DND-41 (cell line): ENCODE data around the gene MAP3K12.

Experiments used
- EZH2 ChIP-seq: IDR thresholded peaks from 3 replicates; pipeline ENCODE4 v1.6.1; 2012; ENCODE audit warnings: borderline replicate concordance, low read depth, mild to moderate bottlenecking, moderate library complexity, low read length, inconsistent platforms; ENCODE audit not compliant: severe bottlenecking
- TF ChIP-seq, protein P1 (sequence below): IDR thresholded peaks from 2 replicates; pipeline ENCODE4 v1.5.1; 2012; ENCODE audit warnings: borderline replicate concordance, low read length, moderate library complexity, mild to moderate bottlenecking; ENCODE audit not compliant: poor library complexity, severe bottlenecking; ENCODE audit errors: extremely low read depth

- TF ChIP-seq, protein P1, sequence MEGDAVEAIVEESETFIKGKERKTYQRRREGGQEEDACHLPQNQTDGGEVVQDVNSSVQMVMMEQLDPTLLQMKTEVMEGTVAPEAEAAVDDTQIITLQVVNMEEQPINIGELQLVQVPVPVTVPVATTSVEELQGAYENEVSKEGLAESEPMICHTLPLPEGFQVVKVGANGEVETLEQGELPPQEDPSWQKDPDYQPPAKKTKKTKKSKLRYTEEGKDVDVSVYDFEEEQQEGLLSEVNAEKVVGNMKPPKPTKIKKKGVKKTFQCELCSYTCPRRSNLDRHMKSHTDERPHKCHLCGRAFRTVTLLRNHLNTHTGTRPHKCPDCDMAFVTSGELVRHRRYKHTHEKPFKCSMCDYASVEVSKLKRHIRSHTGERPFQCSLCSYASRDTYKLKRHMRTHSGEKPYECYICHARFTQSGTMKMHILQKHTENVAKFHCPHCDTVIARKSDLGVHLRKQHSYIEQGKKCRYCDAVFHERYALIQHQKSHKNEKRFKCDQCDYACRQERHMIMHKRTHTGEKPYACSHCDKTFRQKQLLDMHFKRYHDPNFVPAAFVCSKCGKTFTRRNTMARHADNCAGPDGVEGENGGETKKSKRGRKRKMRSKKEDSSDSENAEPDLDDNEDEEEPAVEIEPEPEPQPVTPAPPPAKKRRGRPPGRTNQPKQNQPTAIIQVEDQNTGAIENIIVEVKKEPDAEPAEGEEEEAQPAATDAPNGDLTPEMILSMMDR, result no peak
- TF ChIP-seq EZH2, result no peak
Observed at GRCh38 chr12:53524476-53524875, 25.2 kb upstream of the MAP3K12 start.
